Fibroblast of skin of abdomen (primary cell): ENCODE measurements around the gene CTDP1.
"Not testable (repeated sequence)": the region's sequence is repeated elsewhere in the genome, so short reads cannot be mapped to it uniquely, and the experiment has no call there.

Source experiments
- DNase-seq: peaks from one replicate; pipeline ENCODE4 v3.0.0-alpha.2; 2013

CTDP1 gene

GRCh38 chr18:79683626-79684282, 4.2 kb downstream of the CTDP1 start:
- no peak for DNase-seq

- no peak for DNase-seq
Measured at GRCh38 chr18:79684283-79684631, 4.7 kb downstream of the CTDP1 start.

GRCh38 chr18:79684787-79685186, 5.2 kb downstream of the CTDP1 start:
- no peak for DNase-seq

GRCh38 chr18:79685281-79685680, 5.7 kb downstream of the CTDP1 start:
- DNase-seq: no peak

GRCh38 chr18:79685971-79686370, 6.4 kb downstream of the CTDP1 start:
- no peak for DNase-seq

GRCh38 chr18:79687806-79688205, 8.2 kb downstream of the CTDP1 start:
- peak; percentile 13 for DNase-seq

- DNase-seq: no peak
Measured at GRCh38 chr18:79690071-79690470, 10.5 kb downstream of the CTDP1 start.

GRCh38 chr18:79690586-79691482, 11.2 kb downstream of the CTDP1 start:
- DNase-seq: no peak

- no peak for DNase-seq
Measured at GRCh38 chr18:79692056-79692455, 12.5 kb downstream of the CTDP1 start.

GRCh38 chr18:79692886-79693285, 13.3 kb downstream of the CTDP1 start:
- no peak for DNase-seq

- no peak for DNase-seq
Measured at GRCh38 chr18:79693561-79694205, 14.1 kb downstream of the CTDP1 start.

GRCh38 chr18:79694206-79694894, 14.7 kb downstream of the CTDP1 start:
- not testable (repeated sequence) for DNase-seq

GRCh38 chr18:79694895-79695213, 15.3 kb downstream of the CTDP1 start:
- DNase-seq: no peak

- DNase-seq: no peak
Measured at GRCh38 chr18:79695269-79695668, 15.7 kb downstream of the CTDP1 start.

GRCh38 chr18:79695856-79696850, 16.6 kb downstream of the CTDP1 start:
- no peak for DNase-seq

GRCh38 chr18:79697178-79697577, 17.6 kb downstream of the CTDP1 start:
- no peak for DNase-seq

- no peak for DNase-seq
Measured at GRCh38 chr18:79697976-79698375, 18.4 kb downstream of the CTDP1 start.

GRCh38 chr18:79698668-79699335, 19.2 kb downstream of the CTDP1 start:
- no peak for DNase-seq

- no peak for DNase-seq
Measured at GRCh38 chr18:79699653-79700052, 20.1 kb downstream of the CTDP1 start.

GRCh38 chr18:79702906-79703305, 23.3 kb downstream of the CTDP1 start:
- DNase-seq: no peak

GRCh38 chr18:79704631-79705030, 25.0 kb downstream of the CTDP1 start:
- no peak for DNase-seq
